A549 (cell line): ENCODE results near the gene B3GNT5. TPM values are rescaled to one million over a fixed set of nuclear protein-coding genes. Genes with fewer than 3 reads are reported as not detected.

Source experiments
- ATAC-seq, 2 experiments: fragments of 200-7000 bp in 1 of 2; fragments of >200 bp in 1 of 2; cut with Nextera tagmentation in 1 of 2; cut with Tn5 transposase in 1 of 2; 3 replicates each; pipeline versions ENCODE4 v1.8.0 to v1.9.1; 2018 to 2020; ENCODE audit warnings: mild to moderate bottlenecking in 1 of 2, moderate library complexity in 1 of 2
- CTCF ChIA-PET: fragments of 300-600 bp; sonication (Branson Sonifier 250); formaldehyde crosslinking; extraction: SDS; loops from one replicate; lab custom pipeline; 2021; ENCODE audit warnings: antibody characterized with exemption, inconsistent platforms; lab: Yijun Ruan, JAX
- POLR2A ChIA-PET: fragments of 350-600 bp; formaldehyde crosslinking; extraction: SDS; loops from one replicate; lab custom pipeline; 2021; ENCODE audit warnings: antibody characterized with exemption, inconsistent platforms; lab: Yijun Ruan, JAX
- DNase-seq, 2 experiments: peaks; one replicate each; pipeline versions ENCODE4 v3.0.0 to v3.0.0-alpha.2; 2011 to 2016; ENCODE audit warnings: low read depth in 1 of 2, low spot score in 1 of 2
- FAIRE-seq: peaks from 2 replicates; lab custom pipeline; 2011; peaks lifted over from hg19 to GRCh38; lab: Jason Lieb, UNC
- H3K27ac ChIP-seq, 2 experiments: fragments of >200 bp; sonication (Bioruptor Twin); formaldehyde crosslinking; 3 replicates each; pipeline ENCODE4 v1.5.1; 2016 to 2017
- H3K4me1 ChIP-seq: fragments of >200 bp; sonication (Bioruptor Twin); formaldehyde crosslinking; 3 replicates; pipeline ENCODE4 v1.6.1; 2016
- H3K4me2 ChIP-seq: fragments of >200 bp; sonication (Bioruptor Twin); formaldehyde crosslinking; 3 replicates; pipeline ENCODE4 v1.6.1; 2016
- H3K4me3 ChIP-seq: fragments of >200 bp; sonication (Bioruptor Twin); formaldehyde crosslinking; 3 replicates; pipeline ENCODE4 v1.5.1; 2016
- H3K9me3 ChIP-seq: fragments of >200 bp; sonication (Bioruptor Twin); formaldehyde crosslinking; 3 replicates; pipeline ENCODE4 v1.6.1; 2016
- ATOH8 ChIP-seq: fragments of 250-450 bp; sonication (Bioruptor Pico); IDR thresholded peaks from 2 replicates; pipeline ENCODE4 v1.5.0; 2020; ENCODE audit warnings: low read depth, mild to moderate bottlenecking, moderate library complexity
- BCL3 ChIP-seq: fragments of >200 bp; sonication (Bioruptor Twin); formaldehyde crosslinking; IDR thresholded peaks from 3 replicates; pipeline ENCODE4 v1.6.1; 2016
- BHLHE40 ChIP-seq: IDR thresholded peaks from 2 replicates; pipeline ENCODE4 v1.6.1; 2012; ENCODE audit warnings: low read depth, low read length, inconsistent platforms
- CTCF ChIP-seq: fragments of >200 bp; sonication (Bioruptor Twin); formaldehyde crosslinking; IDR thresholded peaks from 3 replicates; pipeline ENCODE4 v1.5.1; 2016
- ESRRA ChIP-seq: fragments of 150-350 bp; IDR thresholded peaks from 2 replicates; pipeline ENCODE4 v1.6.1; 2014; ENCODE audit warnings: mild to moderate bottlenecking, low read length, borderline replicate concordance
- FOXS1 ChIP-seq: fragments of 250-450 bp; sonication (Bioruptor Pico); IDR thresholded peaks from 2 replicates; pipeline ENCODE4 v1.5.0; 2020; ENCODE audit warnings: mild to moderate bottlenecking, moderate library complexity
- HDAC2 ChIP-seq: fragments of 200-600 bp; sonication (generic); IDR thresholded peaks from 2 replicates; pipeline ENCODE4 v1.6.1; 2016
- HES2 ChIP-seq: fragments of >200 bp; sonication (Bioruptor Twin); formaldehyde crosslinking; IDR thresholded peaks from 2 replicates; pipeline ENCODE4 v1.6.1; 2016
- HMGXB4 ChIP-seq: fragments of 250-450 bp; sonication (Bioruptor Pico); IDR thresholded peaks from 2 replicates; pipeline ENCODE4 v1.5.0; 2021; ENCODE audit warnings: mild to moderate bottlenecking, moderate library complexity, borderline replicate concordance
- HOXA7 ChIP-seq: fragments of 250-450 bp; sonication (Bioruptor Pico); IDR thresholded peaks from 2 replicates; pipeline ENCODE4 v1.5.0; 2020; ENCODE audit warnings: mild to moderate bottlenecking, moderate library complexity
- HOXB13 ChIP-seq: fragments of 250-450 bp; sonication (Bioruptor Pico); IDR thresholded peaks from 2 replicates; pipeline ENCODE4 v1.5.0; 2020; ENCODE audit warnings: low read depth, mild to moderate bottlenecking, moderate library complexity
- HOXB5 ChIP-seq: fragments of 250-450 bp; sonication (Bioruptor Pico); IDR thresholded peaks from 2 replicates; pipeline ENCODE4 v1.5.0; 2020; ENCODE audit warnings: mild to moderate bottlenecking, moderate library complexity
- KDM5A ChIP-seq: fragments of 200-600 bp; sonication (generic); IDR thresholded peaks from 2 replicates; pipeline ENCODE4 v1.6.1; 2016; ENCODE audit warnings: antibody characterized with exemption, mild to moderate bottlenecking
- MAFK ChIP-seq: fragments of 450-650 bp; IDR thresholded peaks from 2 replicates; pipeline ENCODE4 v1.6.1; 2014; ENCODE audit not compliant: partially characterized antibody
- MAX ChIP-seq: IDR thresholded peaks from 2 replicates; pipeline ENCODE4 v1.6.1; 2012
- MAZ ChIP-seq: fragments of 150-350 bp; IDR thresholded peaks from 2 replicates; pipeline ENCODE4 v1.6.1; 2014; ENCODE audit warnings: antibody characterized with exemption, low read depth, low read length, borderline replicate concordance
- NFE2L2 ChIP-seq: fragments of 150-350 bp; conservative IDR thresholded peaks from 2 replicates; pipeline ENCODE4 v1.6.1; 2014; ENCODE audit warnings: low read length
- NPAS2 ChIP-seq: fragments of 250-450 bp; sonication (Bioruptor Pico); IDR thresholded peaks from 2 replicates; pipeline ENCODE4 v1.8.0; 2022; ENCODE audit warnings: mild to moderate bottlenecking, moderate library complexity, borderline replicate concordance
- PBX3 ChIP-seq: IDR thresholded peaks from 2 replicates; pipeline ENCODE4 v1.6.1; 2012
- PHF8 ChIP-seq: fragments of 200-600 bp; sonication (generic); IDR thresholded peaks from 2 replicates; pipeline ENCODE4 v1.6.1; 2016; ENCODE audit warnings: low read depth, mild to moderate bottlenecking, antibody characterized with exemption, moderate library complexity, borderline replicate concordance
- POLR2A ChIP-seq: IDR thresholded peaks from 2 replicates; pipeline ENCODE4 v1.6.1; 2012; ENCODE audit warnings: mild to moderate bottlenecking, low read length
- RARB ChIP-seq: fragments of 250-450 bp; sonication (Bioruptor Pico); IDR thresholded peaks from 2 replicates; pipeline ENCODE4 v1.8.0; 2021; ENCODE audit warnings: mild to moderate bottlenecking, moderate library complexity
- RFX5 ChIP-seq: fragments of 450-650 bp; IDR thresholded peaks from 2 replicates; pipeline ENCODE4 v1.7.1; 2014; ENCODE audit warnings: antibody characterized with exemption, mild to moderate bottlenecking, moderate library complexity
- RNF2 ChIP-seq: fragments of 200-600 bp; sonication (generic); IDR thresholded peaks from 2 replicates; pipeline ENCODE4 v1.6.1; 2016; ENCODE audit warnings: low read depth, mild to moderate bottlenecking, antibody characterized with exemption, moderate library complexity, borderline replicate concordance
- SREBF2 ChIP-seq: fragments of 450-650 bp; IDR thresholded peaks from 2 replicates; pipeline ENCODE4 v1.6.1; 2014; ENCODE audit warnings: mild to moderate bottlenecking, moderate library complexity
- TFCP2L1 ChIP-seq: fragments of 250-450 bp; sonication (Bioruptor Pico); IDR thresholded peaks from 2 replicates; pipeline ENCODE4 v1.5.0; 2021; ENCODE audit warnings: mild to moderate bottlenecking
- ZFP36 ChIP-seq: fragments of 450-650 bp; IDR thresholded peaks from 2 replicates; pipeline ENCODE4 v1.6.1; 2014; ENCODE audit warnings: borderline replicate concordance; ENCODE audit not compliant: partially characterized antibody
- WGBS: methylation state at CpG from one replicate; pipeline ENCODE4 v1.1.6; 2017; ENCODE audit errors: missing lambda C conversion rate; 5-methylcytosine and 5-hydroxymethylcytosine counted together
- polyA plus RNA-seq, 4 experiments: library from polyadenylated mRNA; depleted of rRNA in 3 of 4; stranded (reverse); fragments of >200 nt; fragmentation: RNase III in 1 of 4; extraction: RNeasy Plus Mini Kit Qiagen cat#74134 plus additional on column Dnase treatment in 1 of 4; gene quantifications; 2 replicates in 3 of 4; 3 replicates in 1 of 4; pipeline ENCODE4 v1.2.3, GENCODE V29; 2011 to 2017

Gene B3GNT5
- polyA plus RNA-seq, 2 of the 4 experiments (the other 2 are of a cell fraction) = 4.7 to 11.7 TPM

- WGBS = 81% methylated on average over 8 of the region's 8 CpGs
- ATAC-seq (no peak), FAIRE-seq (no peak), DNase-seq (no peak)
- peaks cover 28% of the 10 kb centered on the region for H3K4me1 ChIP-seq
- no peaks in the 10 kb centered on the region for H3K9me3 ChIP-seq
- POLR2A ChIA-PET = no interaction called here
- TF ChIP-seq RFX5 (no peak), RNF2 (no peak), HDAC2 (no peak), NFE2L2 (no peak), NPAS2 (CRISPR knock-in tag) (no peak), ESRRA (no peak), PBX3 (no peak), RARB (CRISPR knock-in tag) (no peak), HOXA7 (CRISPR knock-in tag) (no peak), TFCP2L1 (CRISPR knock-in tag) (no peak), HES2 (no peak), BCL3 (no peak), KDM5A (no peak), POLR2A (no peak), FOXS1 (CRISPR knock-in tag) (no peak), HOXB13 (CRISPR knock-in tag) (no peak), MAFK (no peak), SREBF2 (no peak), HMGXB4 (CRISPR knock-in tag) (no peak)
- H3K4me2 ChIP-seq = no peak overlapping the region
- CTCF ChIA-PET = interaction anchor here (1.0 kb wide), 1 partner anchor 18 kb away, joined by 3 read pairs; no protein-coding TSS in a partner anchor
- peak overlapping the region in 1 of 2 experiments; percentile 14; a peak in 2 of 6 replicates for H3K27ac ChIP-seq
- no peak overlapping the region for H3K4me3 ChIP-seq
These were observed 49.0 kb downstream of the B3GNT5 start for GRCh38 chr3:183301937-183302580.

GRCh38 chr3:183303690-183304089, 50.6 kb downstream of the B3GNT5 start:
- Histone ChIP-seq H3K9me3 (no peaks in the 10 kb centered on the region), H3K4me3 (no peak overlapping the region), H3K4me1 (peaks cover 24% of the 10 kb centered on the region), H3K27ac (no peak overlapping the region), H3K4me2 (no peak overlapping the region)
- no peak for FAIRE-seq
- no peak for TF ChIP-seq POLR2A
- TF ChIP-seq PBX3 = no peak
- TF ChIP-seq CTCF = no peak
- no peak for TF ChIP-seq MAZ
- TF ChIP-seq HES2 = no peak
- no peak for TF ChIP-seq NPAS2 (CRISPR knock-in tag)
- TF ChIP-seq RFX5 = no peak
- no peak for TF ChIP-seq NFE2L2
- no peak for TF ChIP-seq ATOH8 (CRISPR knock-in tag)
- no peak for TF ChIP-seq HOXA7 (CRISPR knock-in tag)
- TF ChIP-seq PHF8 = no peak
- TF ChIP-seq MAX = no peak
- TF ChIP-seq ZFP36 = no peak
- no peak for TF ChIP-seq HOXB13 (CRISPR knock-in tag)
- no peak for TF ChIP-seq HOXB5 (CRISPR knock-in tag)
- TF ChIP-seq BHLHE40 = no peak
- CTCF ChIA-PET = interaction anchor here (0.6 to 1.1 kb wide), 4 partner anchors 12 to 118 kb away, joined by 3 to 4 read pairs (median 3); no protein-coding TSS in a partner anchor
- WGBS = 73% methylated on average over 2 of the region's 2 CpGs
- no peak for DNase-seq
- POLR2A ChIA-PET = no interaction called here
- ATAC-seq = no peak
